Suprapubic skin (tissue), 4 donors: ENCODE results near the gene SCFD2. TPM values are rescaled to one million over a fixed set of nuclear protein-coding genes. Genes with fewer than 3 reads are reported as not detected.

Experiments
- DNase-seq, 2 donors: peaks; one replicate each; pipeline ENCODE4 v3.0.0-alpha.2; 2019; ENCODE audit warnings: low spot score in 2 of 2
- H3K27ac ChIP-seq: fragments of 200-600 bp; sonication (generic); one replicate; pipeline ENCODE4 v1.5.1; 2019
- H3K27me3 ChIP-seq: fragments of 200-600 bp; sonication (generic); one replicate; pipeline ENCODE4 v1.5.1; 2019
- H3K36me3 ChIP-seq: fragments of 200-600 bp; sonication (generic); one replicate; pipeline ENCODE4 v1.5.1; 2019
- H3K4me1 ChIP-seq: fragments of 200-600 bp; sonication (generic); one replicate; pipeline ENCODE4 v1.5.1; 2019
- H3K4me3 ChIP-seq: fragments of 200-600 bp; sonication (generic); one replicate; pipeline ENCODE4 v1.5.1; 2019; ENCODE audit warnings: mild to moderate bottlenecking
- H3K9me3 ChIP-seq: fragments of 200-600 bp; sonication (generic); one replicate; pipeline ENCODE4 v1.5.1; 2019
- CTCF ChIP-seq, 2 donors: fragments of 200-600 bp in 1 of 2; fragments of 450-650 bp in 1 of 2; sonication (generic) in 1 of 2; IDR thresholded peaks; one replicate each; pipeline ENCODE4 v1.5.1; 2016 to 2019; ENCODE audit warnings: antibody characterized with exemption in 2 of 2, mild to moderate bottlenecking in 1 of 2, moderate library complexity in 1 of 2
- EP300 ChIP-seq: sonication (generic); formaldehyde crosslinking; IDR thresholded peaks from one replicate; pipeline ENCODE4 v1.6.1; 2017; ENCODE audit warnings: antibody characterized with exemption
- POLR2A ChIP-seq, 2 donors: fragments of 450-650 bp; IDR thresholded peaks; one replicate each; pipeline ENCODE4 v1.6.1; 2017; ENCODE audit warnings: antibody characterized with exemption in 2 of 2, mild to moderate bottlenecking in 2 of 2, moderate library complexity in 2 of 2
- POLR2AphosphoS5 ChIP-seq, 3 donors: sonication (generic); formaldehyde crosslinking; IDR thresholded peaks; one replicate each; pipeline ENCODE4 v1.6.1; 2017; ENCODE audit warnings: antibody characterized with exemption in 3 of 3
- WGBS: methylation state at CpG from one replicate; pipeline ENCODE4 v1.1.5; 2018; 5-methylcytosine and 5-hydroxymethylcytosine counted together
- total RNA-seq, 4 donors: library from RNA; depleted of rRNA; stranded (reverse); fragments of >200 nt; gene quantifications; one replicate each; pipeline ENCODE4 v1.1.0, GENCODE V29; 2016

The SCFD2 gene
- total RNA-seq, 4 donors from 2014 or later: 25.5 to 39.5 (median 31.9) TPM

GRCh38 chr4:53130896-53131561 lies 234.8 kb downstream of the SCFD2 start:
- H3K9me3 ChIP-seq: no peaks in the 10 kb centered on the region
- H3K4me3 ChIP-seq: no peak overlapping the region
- H3K27ac ChIP-seq: no peak overlapping the region
- 83% methylated on average over 5 of the region's 5 CpGs for WGBS
- H3K4me1 ChIP-seq: peaks cover 20% of the 10 kb centered on the region
- H3K36me3 ChIP-seq: no peaks in the 10 kb centered on the region
- no peaks in the 10 kb centered on the region for H3K27me3 ChIP-seq
- TF ChIP-seq POLR2AphosphoS5 (IDR thresholded peaks at IDR 0.05) (no peak), EP300 (no peak), CTCF (IDR thresholded peaks at IDR 0.05) (no peak), POLR2A (IDR thresholded peaks at IDR 0.05) (no peak)
- DNase-seq: no peak

- no peaks in the 10 kb centered on the region for H3K27me3 ChIP-seq
- TF ChIP-seq CTCF (IDR thresholded peaks at IDR 0.05): no peak
- no peak for TF ChIP-seq POLR2AphosphoS5 (IDR thresholded peaks at IDR 0.05)
- no peak for TF ChIP-seq POLR2A (IDR thresholded peaks at IDR 0.05)
- TF ChIP-seq EP300: no peak
- H3K4me3 ChIP-seq: no peak overlapping the region
- H3K27ac ChIP-seq: no peak overlapping the region
- peaks cover 20% of the 10 kb centered on the region for H3K4me1 ChIP-seq
- no peaks in the 10 kb centered on the region for H3K9me3 ChIP-seq
- WGBS: 18% methylated on average over 2 of the region's 2 CpGs
- H3K36me3 ChIP-seq: no peaks in the 10 kb centered on the region
- no peak for DNase-seq
These were observed 237.0 kb downstream of the SCFD2 start for GRCh38 chr4:53128706-53129357.

- no peak for DNase-seq
- H3K9me3 ChIP-seq: no peaks in the 10 kb centered on the region
- WGBS: 68% methylated on average over 4 of the region's 4 CpGs
- H3K4me1 ChIP-seq: peaks cover 20% of the 10 kb centered on the region
- no peak for TF ChIP-seq CTCF (IDR thresholded peaks at IDR 0.05)
- TF ChIP-seq POLR2A (IDR thresholded peaks at IDR 0.05): no peak
- no peak for TF ChIP-seq POLR2AphosphoS5 (IDR thresholded peaks at IDR 0.05)
- TF ChIP-seq EP300: no peak
- no peak overlapping the region for H3K4me3 ChIP-seq
- H3K36me3 ChIP-seq: no peaks in the 10 kb centered on the region
- H3K27ac ChIP-seq: no peak overlapping the region
- H3K27me3 ChIP-seq: no peaks in the 10 kb centered on the region
These were observed 237.6 kb downstream of the SCFD2 start for GRCh38 chr4:53128231-53128630.

GRCh38 chr4:53127365-53127764 lies 238.5 kb downstream of the SCFD2 start:
- peaks cover 17% of the 10 kb centered on the region for H3K4me1 ChIP-seq
- WGBS: 93% methylated on average over 5 of the region's 5 CpGs
- no peaks in the 10 kb centered on the region for H3K9me3 ChIP-seq
- no peaks in the 10 kb centered on the region for H3K36me3 ChIP-seq
- no peaks in the 10 kb centered on the region for H3K27me3 ChIP-seq
- no peak overlapping the region for H3K27ac ChIP-seq
- H3K4me3 ChIP-seq: no peak overlapping the region
- TF ChIP-seq POLR2AphosphoS5 (IDR thresholded peaks at IDR 0.05) (no peak), EP300 (no peak), CTCF (IDR thresholded peaks at IDR 0.05) (no peak), POLR2A (IDR thresholded peaks at IDR 0.05) (no peak)
- no peak for DNase-seq

GRCh38 chr4:53126099-53126498 lies 239.8 kb downstream of the SCFD2 start:
- Histone ChIP-seq H3K4me3 (no peak overlapping the region), H3K36me3 (no peaks in the 10 kb centered on the region), H3K27ac (no peak overlapping the region), H3K9me3 (no peaks in the 10 kb centered on the region), H3K4me1 (peaks cover 17% of the 10 kb centered on the region), H3K27me3 (no peaks in the 10 kb centered on the region)
- no peak for DNase-seq
- 97% methylated on average over 5 of the region's 5 CpGs for WGBS
- TF ChIP-seq POLR2A (IDR thresholded peaks at IDR 0.05): no peak
- TF ChIP-seq CTCF (IDR thresholded peaks at IDR 0.05): no peak
- TF ChIP-seq POLR2AphosphoS5 (IDR thresholded peaks at IDR 0.05): no peak
- no peak for TF ChIP-seq EP300
